NCI-H2029 treated with DMSO at 0.1 percent for 48 hours (cell line): ENCODE measurements around the gene KIFC3.
"Not testable (repeated sequence)": the region's sequence is repeated elsewhere in the genome, so short reads cannot be mapped to it uniquely, and the experiment has no call there.

ENCODE experiments used
- DNase-seq: peaks from one replicate; lab custom pipeline; 2025; lab: John Stamatoyannopoulos, UW

The KIFC3 gene, protein sequence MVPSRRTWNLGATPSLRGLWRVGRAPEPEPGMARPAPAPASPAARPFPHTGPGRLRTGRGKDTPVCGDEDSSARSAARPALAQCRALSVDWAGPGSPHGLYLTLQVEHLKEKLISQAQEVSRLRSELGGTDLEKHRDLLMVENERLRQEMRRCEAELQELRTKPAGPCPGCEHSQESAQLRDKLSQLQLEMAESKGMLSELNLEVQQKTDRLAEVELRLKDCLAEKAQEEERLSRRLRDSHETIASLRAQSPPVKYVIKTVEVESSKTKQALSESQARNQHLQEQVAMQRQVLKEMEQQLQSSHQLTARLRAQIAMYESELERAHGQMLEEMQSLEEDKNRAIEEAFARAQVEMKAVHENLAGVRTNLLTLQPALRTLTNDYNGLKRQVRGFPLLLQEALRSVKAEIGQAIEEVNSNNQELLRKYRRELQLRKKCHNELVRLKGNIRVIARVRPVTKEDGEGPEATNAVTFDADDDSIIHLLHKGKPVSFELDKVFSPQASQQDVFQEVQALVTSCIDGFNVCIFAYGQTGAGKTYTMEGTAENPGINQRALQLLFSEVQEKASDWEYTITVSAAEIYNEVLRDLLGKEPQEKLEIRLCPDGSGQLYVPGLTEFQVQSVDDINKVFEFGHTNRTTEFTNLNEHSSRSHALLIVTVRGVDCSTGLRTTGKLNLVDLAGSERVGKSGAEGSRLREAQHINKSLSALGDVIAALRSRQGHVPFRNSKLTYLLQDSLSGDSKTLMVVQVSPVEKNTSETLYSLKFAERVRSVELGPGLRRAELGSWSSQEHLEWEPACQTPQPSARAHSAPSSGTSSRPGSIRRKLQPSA

DNA sequence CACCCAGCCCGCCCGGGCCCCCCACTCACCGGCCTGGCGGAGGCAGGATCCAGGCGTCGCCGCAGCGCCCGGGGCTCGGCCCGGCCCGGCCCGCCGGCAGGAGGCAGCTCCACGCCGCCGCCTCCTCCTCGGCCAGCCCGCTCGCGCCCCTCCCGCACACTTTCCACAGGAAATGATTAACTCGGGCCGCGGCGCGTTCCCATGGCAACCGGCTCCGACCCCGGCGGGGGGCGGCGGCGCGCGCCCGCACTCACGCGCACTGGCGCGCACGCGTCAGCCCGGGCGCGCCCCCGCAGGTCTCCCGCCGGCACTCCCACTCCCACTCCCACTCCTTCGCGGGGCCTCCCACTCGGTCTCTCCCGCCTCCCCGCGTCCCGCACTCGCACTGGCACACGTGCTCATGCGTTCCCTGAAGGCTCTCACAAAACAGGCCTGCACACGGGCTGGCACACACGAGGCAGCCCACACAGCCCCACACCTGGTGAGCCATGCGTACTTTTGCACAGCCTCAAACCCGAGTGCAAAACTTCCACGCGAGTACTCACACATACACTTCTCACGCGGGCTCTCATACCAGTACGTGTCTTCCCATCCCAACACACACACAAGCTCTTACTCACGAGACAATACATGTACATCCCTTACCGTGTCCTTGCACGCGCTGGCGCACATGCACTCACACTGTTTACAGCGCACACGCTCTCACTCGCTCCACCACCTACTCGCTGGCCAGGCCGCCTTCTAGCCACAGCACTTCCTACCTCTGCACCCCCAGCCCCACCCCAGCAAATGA is at the start of gene KIFC3:
TSS of gene KIFC3 (minus strand) at position 151 of the 793 bp plus-strand sequence. CDS start 4,248 bp downstream, outside the sequence.
- no peak for DNase-seq

DNA sequence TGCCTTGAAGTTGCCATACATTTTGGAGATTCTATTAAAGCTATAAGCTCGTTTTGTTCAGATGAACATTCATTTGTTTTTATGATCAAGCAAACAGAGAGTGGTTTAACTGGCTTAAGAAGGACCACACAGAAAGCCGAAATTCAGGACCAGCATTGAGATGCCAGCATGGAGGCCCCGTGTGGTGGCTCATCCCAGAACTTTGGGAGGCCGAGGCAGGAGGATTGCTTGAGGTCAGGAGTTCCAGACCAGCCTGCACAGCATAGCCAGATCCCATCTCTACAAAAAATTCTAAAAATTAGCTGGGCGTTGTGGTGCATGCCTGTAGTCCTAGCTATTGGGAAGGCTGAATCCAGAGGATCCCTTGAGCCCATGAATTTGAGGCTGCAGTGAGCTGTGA is 45.9 kb upstream of the KIFC3 start:
- DNase-seq: no peak

DNA sequence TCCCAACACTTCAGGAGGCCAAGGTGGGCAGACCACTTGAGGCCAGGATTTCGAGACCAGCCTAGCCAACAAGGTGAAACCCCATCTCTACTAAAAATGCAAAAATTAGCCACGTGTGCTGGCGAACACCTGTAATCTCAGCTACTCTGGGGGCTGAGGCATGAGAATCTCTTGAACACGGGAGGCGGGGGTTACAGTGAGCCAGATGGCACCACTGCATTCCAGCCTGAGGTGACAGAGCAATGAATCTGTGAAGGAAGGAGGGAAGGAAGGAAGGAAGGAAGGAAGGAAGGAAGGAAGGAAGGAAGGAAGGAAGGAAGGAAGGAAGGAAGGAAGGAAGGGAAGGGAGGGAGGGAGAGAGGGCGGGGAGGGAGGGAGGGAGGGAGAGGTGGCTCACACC is 44.6 kb upstream of the KIFC3 start:
- DNase-seq: not testable (repeated sequence)

DNA sequence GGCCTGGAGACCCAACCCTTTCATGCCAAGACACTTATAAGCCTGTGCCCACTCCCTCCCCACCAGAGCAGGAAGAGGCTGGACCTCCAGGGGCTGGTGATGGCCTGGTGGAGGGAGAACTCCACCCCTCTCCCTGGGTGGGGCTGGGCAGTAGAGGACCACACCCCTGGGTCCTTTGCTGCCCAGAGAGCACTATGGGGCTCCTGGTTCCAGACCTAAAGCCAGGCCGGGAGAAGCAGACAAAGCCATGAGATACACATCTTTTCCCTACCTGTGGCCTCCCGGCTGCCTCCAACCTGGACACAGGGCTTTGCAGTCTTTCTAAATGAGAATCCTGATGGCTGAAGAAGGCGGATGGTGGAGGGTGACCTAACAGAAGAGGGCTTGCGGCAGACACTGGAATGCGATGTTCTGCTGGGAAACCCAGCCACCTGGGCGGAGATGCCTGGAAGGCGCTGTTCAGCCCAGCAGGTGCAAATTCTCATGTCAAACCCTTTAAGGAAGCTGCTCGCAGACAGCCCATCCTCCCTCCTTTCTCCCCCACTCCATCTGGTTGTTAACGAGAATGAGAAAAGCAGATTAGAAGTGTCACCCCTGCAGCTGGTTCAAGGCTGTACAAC is 43.9 kb upstream of the KIFC3 start:
- DNase-seq: no peak

DNA sequence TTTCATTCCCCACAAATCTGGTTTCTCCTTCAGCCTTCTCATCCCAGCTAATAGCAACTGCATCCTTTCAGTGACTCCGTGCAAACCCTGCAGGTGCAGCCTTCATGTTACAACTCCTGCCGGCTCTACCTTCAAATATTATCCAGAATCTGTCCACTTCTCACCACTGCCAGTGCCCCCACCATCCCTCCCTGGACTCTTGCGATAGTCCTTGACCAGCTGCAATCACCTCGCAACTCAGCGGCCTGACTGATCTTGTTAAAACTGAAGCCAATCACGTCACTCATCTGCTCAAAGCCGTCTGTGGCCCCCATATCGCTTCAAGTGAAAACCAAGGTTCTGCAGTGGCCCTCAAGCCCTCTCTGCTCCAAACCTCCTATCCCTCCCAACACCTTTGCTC is 42.8 kb upstream of the KIFC3 start:
- no peak for DNase-seq

DNA sequence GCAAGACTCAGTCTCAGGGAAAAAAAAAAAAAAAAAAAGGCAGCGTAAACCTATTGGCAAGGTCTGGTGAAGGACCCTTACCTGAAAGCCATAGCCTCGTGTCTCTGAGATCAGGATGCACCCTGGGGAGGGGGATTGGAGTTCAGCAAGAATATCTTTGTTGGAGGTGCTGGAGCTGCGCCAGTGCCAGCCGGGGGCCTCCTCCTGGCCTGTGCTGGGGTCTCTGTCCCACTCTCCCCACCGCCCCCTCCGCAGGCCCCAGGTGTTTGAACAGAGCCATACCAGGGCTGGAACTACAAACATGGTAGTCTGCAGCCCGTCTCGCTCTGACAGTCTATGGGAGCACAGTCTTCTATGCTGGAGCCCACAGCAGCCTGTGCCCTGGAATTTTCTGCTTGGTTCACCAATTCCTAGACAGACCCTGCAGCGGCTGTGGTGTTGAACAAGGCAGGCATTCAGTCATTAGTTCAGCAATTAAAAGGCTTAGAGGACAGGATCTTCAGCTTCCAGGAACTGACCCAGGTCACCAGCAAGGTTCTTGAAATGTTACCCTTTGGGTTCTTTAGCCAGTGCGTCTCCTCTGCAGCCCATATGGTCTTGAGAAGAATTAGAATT is 42.2 kb upstream of the KIFC3 start:
- DNase-seq: no peak

DNA sequence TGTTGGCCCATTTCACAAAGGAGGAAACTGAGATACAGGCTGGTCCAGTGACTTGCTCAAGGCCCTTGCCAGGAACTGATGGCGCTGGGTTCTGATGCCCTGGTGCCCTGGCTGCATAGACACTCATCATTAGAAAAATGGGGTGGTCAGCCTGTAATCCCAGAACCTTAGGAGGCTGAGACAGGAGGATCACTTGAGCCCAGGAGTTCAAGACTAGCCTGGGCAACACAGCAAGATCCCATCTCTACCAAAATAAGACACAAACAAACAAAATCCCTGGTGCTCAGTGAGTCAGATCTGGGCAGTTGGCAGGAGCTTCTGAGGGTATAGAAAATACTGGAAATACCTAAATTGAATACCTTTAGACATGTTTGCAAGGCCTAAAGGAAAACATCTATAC is 41.1 kb upstream of the KIFC3 start:
- DNase-seq: no peak

DNA sequence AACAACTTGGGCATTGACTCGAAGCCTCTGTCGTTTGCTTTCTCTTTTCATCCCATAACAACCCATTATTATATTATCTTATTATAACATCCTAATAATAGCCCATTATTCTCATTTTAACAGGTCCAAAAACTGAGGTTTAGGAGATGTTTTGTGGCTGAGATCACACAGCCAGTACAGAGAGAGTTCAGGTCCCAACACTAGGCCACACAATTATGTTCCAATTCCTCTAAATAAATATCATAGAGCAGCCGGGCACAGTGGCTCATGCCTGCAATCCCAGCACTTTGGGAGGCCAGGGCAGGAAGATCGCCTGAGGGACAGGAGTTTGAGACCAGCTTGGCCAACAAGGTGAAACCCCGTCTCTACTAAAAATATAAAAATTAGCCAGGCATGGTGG is 40.3 kb upstream of the KIFC3 start:
- DNase-seq: no peak

DNA sequence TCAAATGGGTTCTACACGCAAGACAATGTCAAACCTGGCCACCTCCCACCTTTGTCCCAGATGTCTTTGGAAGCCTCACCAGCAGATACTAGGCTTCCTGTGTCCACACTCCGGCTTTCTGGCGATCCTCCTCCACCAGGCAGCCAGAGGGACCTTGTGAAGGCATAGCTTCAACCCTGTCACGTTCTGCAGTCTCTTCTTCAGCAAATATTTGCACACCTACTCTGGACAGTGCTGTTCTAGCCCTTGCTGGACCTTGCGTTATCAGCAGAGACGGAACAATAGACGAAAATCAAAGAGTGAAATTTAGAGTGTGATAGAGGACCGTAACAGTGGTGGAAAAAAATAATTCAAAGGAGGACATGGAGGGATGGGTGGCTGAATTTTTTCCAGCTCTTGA is 38.5 kb upstream of the KIFC3 start:
- no peak for DNase-seq

DNA sequence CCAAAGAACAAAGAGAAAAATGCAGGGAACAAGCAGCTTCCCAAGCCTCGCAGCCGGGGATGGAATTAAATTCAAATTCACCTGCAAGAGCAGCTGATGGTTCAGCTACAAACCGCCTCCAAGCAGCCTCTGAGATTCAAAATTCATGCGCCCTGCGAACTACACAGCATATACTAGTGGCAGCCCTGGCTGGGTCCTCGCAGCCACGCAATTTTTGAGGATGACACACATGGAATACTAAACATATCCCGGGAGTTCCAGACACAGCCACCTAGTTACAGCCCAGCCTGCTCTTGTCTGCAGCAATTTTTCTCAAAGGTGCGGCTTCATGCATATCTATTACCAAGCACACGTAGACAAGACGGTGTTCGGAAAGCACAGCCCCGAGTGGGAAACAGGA is 35.9 kb upstream of the KIFC3 start:
- DNase-seq: no peak

DNA sequence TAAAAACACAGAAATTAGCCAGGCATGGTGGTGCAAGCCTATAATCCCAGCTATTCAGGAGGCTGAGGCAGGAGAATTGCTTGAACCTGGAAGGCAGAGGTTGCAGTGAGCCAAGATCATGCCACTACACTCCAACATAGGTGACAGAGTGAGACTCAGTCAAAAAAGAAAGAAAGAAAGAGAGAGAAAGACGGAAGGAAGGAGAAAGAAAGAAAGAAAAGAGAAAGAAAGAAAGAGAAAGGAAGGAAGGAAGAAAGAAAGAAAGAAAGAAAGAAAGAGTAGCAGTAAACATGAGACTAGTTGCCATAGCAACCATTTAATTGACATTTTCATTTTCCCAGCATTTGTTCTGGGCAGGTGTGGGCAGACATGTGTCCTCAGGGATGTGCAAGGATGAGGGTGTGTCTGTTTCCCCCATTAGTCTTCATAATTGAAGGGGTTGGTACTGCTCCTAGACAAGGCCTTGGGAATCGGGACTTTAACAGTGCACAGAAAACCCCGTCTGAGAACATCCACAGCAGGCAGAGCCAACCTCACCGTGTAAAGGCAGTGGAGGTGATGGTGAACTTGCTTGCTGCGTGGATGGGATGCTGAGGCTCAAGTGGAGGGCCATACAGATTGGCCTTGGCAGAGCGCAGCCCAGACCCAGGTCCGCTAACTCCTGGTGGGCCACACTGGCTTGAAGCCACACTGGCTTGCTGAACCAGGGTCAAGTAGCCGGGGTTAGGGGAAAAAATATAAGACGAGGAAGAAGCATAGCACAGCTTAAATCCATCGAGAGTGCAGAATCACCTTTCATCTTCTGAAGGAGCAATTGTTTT is 35.2 kb upstream of the KIFC3 start:
- no peak for DNase-seq

DNA sequence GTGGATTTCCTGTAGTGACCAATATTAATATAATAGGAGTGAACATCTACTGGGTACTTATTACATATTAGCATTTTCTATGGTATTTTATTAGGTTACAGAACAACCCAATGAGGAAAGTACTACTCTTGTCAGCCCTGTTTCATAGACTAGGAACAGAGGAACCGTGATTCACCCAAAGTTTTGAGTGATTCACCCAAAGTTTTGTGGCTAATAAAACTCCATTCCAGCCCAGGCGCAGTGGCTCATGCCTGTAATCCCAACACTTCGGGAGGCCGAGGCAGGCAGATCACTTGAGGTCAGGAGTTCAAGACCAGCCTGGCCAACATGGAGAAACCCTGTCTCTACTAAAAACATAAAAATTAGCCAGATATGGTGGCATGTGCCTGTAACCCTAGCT is 33.1 kb upstream of the KIFC3 start:
- DNase-seq: not testable (repeated sequence)

DNA sequence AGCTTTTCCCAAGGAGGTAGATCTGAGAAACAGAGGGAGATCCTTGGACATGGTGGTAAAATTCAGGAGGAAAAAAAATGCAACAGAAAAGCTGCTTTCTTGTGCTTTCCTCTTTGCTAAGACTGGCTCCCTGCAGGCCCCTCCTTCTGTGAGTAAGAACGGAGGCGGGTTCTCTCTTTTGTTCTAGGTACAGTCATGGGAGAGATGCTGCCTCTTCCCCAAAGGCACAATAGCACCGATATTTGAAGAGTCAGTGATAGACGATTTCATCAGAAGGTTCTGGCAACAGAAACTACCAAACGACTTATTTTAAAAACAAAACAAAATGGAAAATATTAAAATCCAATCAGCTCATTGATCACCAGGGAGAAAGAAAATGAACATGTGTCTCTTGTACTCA is 32.6 kb upstream of the KIFC3 start:
- DNase-seq: no peak

DNA sequence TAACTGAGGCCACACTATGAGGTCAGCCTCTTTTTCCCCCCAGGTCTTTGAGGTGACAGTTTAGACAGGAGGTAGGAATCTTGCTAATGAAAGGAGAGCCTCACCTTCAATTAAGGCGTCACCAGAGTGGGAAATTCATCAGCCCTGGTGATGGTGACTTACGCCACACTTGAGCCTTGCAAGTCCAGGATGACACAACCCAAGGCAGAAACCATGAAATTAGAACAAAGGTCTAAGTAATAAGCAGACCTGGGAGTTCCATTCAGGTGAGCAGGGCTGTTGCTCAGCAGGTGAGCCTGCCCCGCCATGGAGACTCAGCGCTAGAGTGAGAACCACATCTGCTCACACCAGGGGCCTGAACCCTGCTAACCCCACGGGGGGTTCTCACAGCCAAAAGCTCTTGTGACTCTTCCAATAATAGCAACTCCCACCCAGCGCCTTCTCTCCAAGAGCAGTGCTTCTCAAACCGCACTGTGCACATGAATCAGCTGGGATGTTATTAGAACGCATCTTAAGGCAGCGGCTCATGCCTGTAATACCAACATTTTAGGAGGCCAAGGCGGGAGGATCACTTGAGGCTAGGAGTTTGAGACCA is 28.7 kb upstream of the KIFC3 start:
- DNase-seq: no peak

DNA sequence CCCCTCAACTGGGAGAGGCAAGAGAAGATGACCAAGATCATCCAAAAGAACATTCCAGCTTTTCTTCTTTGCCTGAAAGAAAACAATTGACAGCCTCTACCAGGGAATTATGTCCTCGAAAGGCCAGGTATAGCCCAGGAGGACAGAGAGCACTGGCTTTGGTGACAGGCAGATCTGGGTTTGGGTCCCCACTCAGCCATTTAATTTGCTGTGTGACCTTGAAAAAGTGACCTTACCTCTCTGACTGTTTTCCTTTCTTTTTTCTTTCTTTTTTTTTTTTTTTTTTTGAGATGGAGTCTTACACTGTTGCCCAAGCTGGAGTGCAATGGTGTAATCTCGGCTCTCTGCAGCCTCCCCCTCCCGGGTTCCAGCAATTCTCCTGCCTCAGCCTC is 27.7 kb upstream of the KIFC3 start:
- no peak for DNase-seq

DNA sequence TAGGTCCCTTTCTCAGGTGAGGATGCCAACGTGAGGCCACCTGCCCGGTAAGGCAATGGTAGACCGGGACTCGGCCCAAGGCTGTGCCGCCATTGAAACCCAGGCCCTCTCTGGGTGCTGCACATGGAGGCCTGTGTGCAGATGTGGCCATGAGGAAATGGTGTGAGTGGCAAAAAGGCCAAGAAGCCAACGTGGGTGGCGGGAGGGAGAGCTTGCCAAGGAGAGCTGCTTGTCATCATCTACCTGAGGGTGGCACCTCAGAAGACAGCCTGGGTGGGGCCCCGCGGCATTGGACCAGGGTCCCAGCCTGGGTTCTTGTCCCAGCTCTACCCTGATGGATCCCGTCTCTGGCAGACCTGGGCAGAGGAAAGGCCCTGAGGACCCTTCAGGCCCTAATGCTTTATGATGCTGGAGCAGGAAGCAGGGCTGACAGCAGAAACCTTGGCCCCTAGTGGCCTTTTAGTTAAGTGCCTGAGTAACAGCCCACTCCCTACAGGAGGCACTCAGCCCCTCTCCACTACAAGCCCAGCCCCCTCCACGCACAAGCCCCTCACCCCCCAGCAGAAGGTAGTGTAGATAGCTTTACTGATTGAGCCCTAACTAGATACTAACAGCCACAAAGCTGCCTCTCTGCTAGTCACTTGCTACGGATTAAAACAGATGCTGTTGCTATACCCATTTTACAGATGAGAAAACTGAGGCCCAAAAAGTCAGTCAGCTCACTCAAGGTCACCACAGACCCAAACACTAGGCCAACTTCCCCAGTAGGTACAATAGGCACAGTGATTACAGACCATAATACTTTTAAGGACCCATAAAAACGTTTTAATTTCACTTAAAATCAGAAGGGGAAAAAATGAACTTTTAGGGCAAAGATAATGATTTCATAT is 26.2 kb upstream of the KIFC3 start:
- no peak for DNase-seq

DNA sequence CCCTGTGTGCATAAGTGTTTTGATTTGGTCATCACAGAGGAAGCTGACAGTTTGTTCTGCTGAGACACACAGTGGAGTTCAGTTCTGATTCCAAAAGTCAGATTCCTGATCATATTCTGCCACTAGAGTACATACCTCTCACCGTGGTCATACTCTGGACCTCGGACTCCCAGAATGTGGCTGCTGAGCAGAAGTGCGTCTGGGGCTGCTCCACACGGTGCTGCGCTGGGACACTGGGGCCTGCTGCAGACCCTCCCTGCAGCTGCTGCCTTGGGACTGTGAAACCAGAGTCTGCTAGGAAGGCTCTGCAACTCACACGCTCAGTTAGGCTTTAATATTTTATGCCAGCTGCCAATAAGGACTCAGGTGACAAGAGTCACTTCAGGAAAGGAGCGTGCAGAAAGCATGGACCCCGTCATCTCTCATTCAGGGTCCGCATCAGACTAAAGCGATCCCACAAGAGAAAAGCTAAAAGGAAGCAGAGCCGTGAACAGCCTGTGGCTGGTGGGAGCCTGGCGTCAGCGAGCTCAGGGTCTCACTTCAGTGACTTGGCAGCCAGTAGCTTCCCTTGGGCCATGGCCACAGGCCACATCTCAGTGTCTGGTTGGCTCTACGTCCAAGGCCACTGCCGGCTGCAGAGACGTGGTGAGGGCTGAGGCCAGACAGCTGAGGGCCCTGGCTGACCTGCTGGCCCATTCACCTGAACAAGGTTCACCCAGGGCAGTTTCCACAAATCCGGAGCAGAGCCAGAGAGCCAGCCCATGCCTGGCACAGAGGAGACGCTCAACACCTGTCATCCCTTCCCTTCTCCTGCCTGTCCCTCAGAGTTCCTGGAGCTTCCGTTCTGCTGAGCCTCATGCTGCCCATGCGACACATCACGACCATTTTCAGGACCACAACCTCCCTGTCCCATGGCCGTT is 24.7 kb upstream of the KIFC3 start:
- no peak for DNase-seq

DNA sequence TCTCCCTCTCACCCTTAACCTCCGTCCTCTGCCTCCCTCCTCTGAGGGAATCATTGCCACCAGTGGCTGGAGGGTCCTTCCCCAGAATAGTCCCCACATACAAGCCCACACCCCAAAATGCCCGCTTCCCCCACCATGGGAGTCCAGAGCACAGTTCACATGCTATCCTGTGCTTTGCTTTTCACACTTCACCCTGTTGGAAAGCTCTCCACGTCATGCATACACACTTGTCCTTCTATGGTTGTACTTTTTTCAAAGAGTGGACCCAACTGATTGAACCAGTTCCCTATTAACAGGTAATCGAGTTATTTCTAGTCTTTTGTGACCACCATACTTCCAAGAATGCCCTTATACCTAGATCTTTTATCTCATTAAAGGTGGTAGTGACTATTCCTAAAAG is 23.8 kb upstream of the KIFC3 start:
- no peak for DNase-seq
